Rectal smooth muscle tissue (tissue), 1 donor: Measurements from ENCODE around the gene IL19.

ENCODE experiments used
- H3K27ac ChIP-seq: one replicate; pipeline ENCODE4 v1.7.0; 2013; ENCODE audit warnings: low read depth, low read length, inconsistent platforms
- H3K27me3 ChIP-seq: one replicate; pipeline ENCODE4 v1.7.0; 2013; ENCODE audit warnings: low read length; ENCODE audit not compliant: control insufficient read depth, insufficient read depth
- H3K36me3 ChIP-seq: one replicate; pipeline ENCODE4 v1.7.0; 2013; ENCODE audit warnings: low read length; ENCODE audit not compliant: control insufficient read depth, insufficient read depth
- H3K4me1 ChIP-seq: one replicate; pipeline ENCODE4 v1.7.0; 2013; ENCODE audit warnings: low read length; ENCODE audit not compliant: control insufficient read depth, insufficient read depth
- H3K4me3 ChIP-seq: one replicate; pipeline ENCODE4 v1.7.0; 2013; ENCODE audit warnings: low read length
- H3K9ac ChIP-seq: one replicate; pipeline ENCODE4 v1.7.0; 2013; ENCODE audit warnings: low read length

IL19 gene

GRCh38 chr1:206814716-206815341, 44.3 kb downstream of the IL19 start:
- H3K27me3 ChIP-seq = no peaks in the 10 kb centered on the region
- H3K4me3 ChIP-seq = no peak overlapping the region
- H3K36me3 ChIP-seq = no peaks in the 10 kb centered on the region
- H3K4me1 ChIP-seq = no peaks in the 10 kb centered on the region
- no peak overlapping the region for H3K9ac ChIP-seq
- H3K27ac ChIP-seq = no peak overlapping the region

GRCh38 chr1:206816390-206817287, 46.1 kb downstream of the IL19 start:
- Histone ChIP-seq H3K27ac (no peak overlapping the region), H3K4me3 (no peak overlapping the region), H3K36me3 (no peaks in the 10 kb centered on the region), H3K9ac (no peak overlapping the region), H3K27me3 (no peaks in the 10 kb centered on the region), H3K4me1 (no peaks in the 10 kb centered on the region)

- no peak overlapping the region for H3K27ac ChIP-seq
- H3K27me3 ChIP-seq = no peaks in the 10 kb centered on the region
- H3K4me3 ChIP-seq = no peak overlapping the region
- no peaks in the 10 kb centered on the region for H3K4me1 ChIP-seq
- no peaks in the 10 kb centered on the region for H3K36me3 ChIP-seq
- H3K9ac ChIP-seq = no peak overlapping the region
Observed at GRCh38 chr1:206821493-206821892, 50.9 kb downstream of the IL19 start.

GRCh38 chr1:206823727-206824126, 53.2 kb downstream of the IL19 start:
- no peaks in the 10 kb centered on the region for H3K4me1 ChIP-seq
- H3K27ac ChIP-seq = no peak overlapping the region
- no peak overlapping the region for H3K9ac ChIP-seq
- no peak overlapping the region for H3K4me3 ChIP-seq
- no peaks in the 10 kb centered on the region for H3K36me3 ChIP-seq
- H3K27me3 ChIP-seq = no peaks in the 10 kb centered on the region

- H3K9ac ChIP-seq = no peak overlapping the region
- no peaks in the 10 kb centered on the region for H3K27me3 ChIP-seq
- no peak overlapping the region for H3K27ac ChIP-seq
- no peaks in the 10 kb centered on the region for H3K36me3 ChIP-seq
- no peak overlapping the region for H3K4me3 ChIP-seq
- no peaks in the 10 kb centered on the region for H3K4me1 ChIP-seq
Observed at GRCh38 chr1:206824331-206824730, 53.8 kb downstream of the IL19 start.

GRCh38 chr1:206826394-206826793, 55.8 kb downstream of the IL19 start:
- no peaks in the 10 kb centered on the region for H3K36me3 ChIP-seq
- no peaks in the 10 kb centered on the region for H3K4me1 ChIP-seq
- no peak overlapping the region for H3K27ac ChIP-seq
- no peak overlapping the region for H3K9ac ChIP-seq
- no peaks in the 10 kb centered on the region for H3K27me3 ChIP-seq
- no peak overlapping the region for H3K4me3 ChIP-seq

- Histone ChIP-seq H3K4me3 (no peak overlapping the region), H3K27ac (no peak overlapping the region)
Observed at GRCh38 chr1:206828061-206828460, 57.5 kb downstream of the IL19 start.

GRCh38 chr1:206828765-206829164, 58.2 kb downstream of the IL19 start:
- Histone ChIP-seq H3K27ac (no peak overlapping the region), H3K27me3 (no peaks in the 10 kb centered on the region), H3K4me3 (no peak overlapping the region), H3K9ac (no peak overlapping the region), H3K36me3 (no peaks in the 10 kb centered on the region), H3K4me1 (no peaks in the 10 kb centered on the region)

More at GRCh38 chr1:206828061-206828460, 57.5 kb downstream of the IL19 start:
- no peaks in the 10 kb centered on the region for H3K27me3 ChIP-seq
- no peaks in the 10 kb centered on the region for H3K4me1 ChIP-seq
- H3K9ac ChIP-seq = no peak overlapping the region
- H3K36me3 ChIP-seq = no peaks in the 10 kb centered on the region

GRCh38 chr1:206829282-206829681, 58.7 kb downstream of the IL19 start:
- H3K27me3 ChIP-seq = no peaks in the 10 kb centered on the region
- no peak overlapping the region for H3K4me3 ChIP-seq
- H3K27ac ChIP-seq = no peak overlapping the region

GRCh38 chr1:206829875-206830274, 59.3 kb downstream of the IL19 start:
- no peaks in the 10 kb centered on the region for H3K27me3 ChIP-seq
- no peak overlapping the region for H3K27ac ChIP-seq
- H3K9ac ChIP-seq = no peak overlapping the region
- no peak overlapping the region for H3K4me3 ChIP-seq
- no peaks in the 10 kb centered on the region for H3K36me3 ChIP-seq
- no peaks in the 10 kb centered on the region for H3K4me1 ChIP-seq

More at GRCh38 chr1:206829282-206829681, 58.7 kb downstream of the IL19 start:
- Histone ChIP-seq H3K36me3 (no peaks in the 10 kb centered on the region), H3K9ac (no peak overlapping the region), H3K4me1 (no peaks in the 10 kb centered on the region)

- H3K27ac ChIP-seq = no peak overlapping the region
- no peaks in the 10 kb centered on the region for H3K36me3 ChIP-seq
- no peak overlapping the region for H3K4me3 ChIP-seq
- H3K9ac ChIP-seq = no peak overlapping the region
- no peaks in the 10 kb centered on the region for H3K4me1 ChIP-seq
- no peaks in the 10 kb centered on the region for H3K27me3 ChIP-seq
Observed at GRCh38 chr1:206831650-206832049, 61.1 kb downstream of the IL19 start.

GRCh38 chr1:206832352-206832880, 61.8 kb downstream of the IL19 start:
- H3K9ac ChIP-seq = no peak overlapping the region
- H3K27me3 ChIP-seq = no peaks in the 10 kb centered on the region
- H3K36me3 ChIP-seq = no peaks in the 10 kb centered on the region
- no peaks in the 10 kb centered on the region for H3K4me1 ChIP-seq
- H3K4me3 ChIP-seq = no peak overlapping the region
- no peak overlapping the region for H3K27ac ChIP-seq
